ENCODE data around the gene RFX8.

GRCh38 chr2:101480764-101481163, 5.9 kb upstream of the RFX8 start:
- no peak for TF ChIP-seq CHD2 (IDR thresholded peaks at IDR 0.05; ENCODE audit: low read length, partially characterized antibody)
- no peak for TF ChIP-seq CTCF (IDR thresholded peaks at IDR 0.05)
- no peak for TF ChIP-seq TCF12 (IDR thresholded peaks at IDR 0.05)
- no peak for TF ChIP-seq MAX (IDR thresholded peaks at IDR 0.05; ENCODE audit: low read depth)
- TF ChIP-seq REST (IDR thresholded peaks at IDR 0.05; ENCODE audit: low read depth, low read length): no peak
- TF ChIP-seq RFX5 (IDR thresholded peaks at IDR 0.05; ENCODE audit: low read length): no peak
- TF ChIP-seq POLR2AphosphoS5 (IDR thresholded peaks at IDR 0.05; ENCODE audit: low read depth, low read length): no peak
- TF ChIP-seq GABPA (IDR thresholded peaks at IDR 0.05; ENCODE audit: low read depth): no peak
- TF ChIP-seq ZBTB33 (IDR thresholded peaks at IDR 0.05; ENCODE audit: borderline replicate concordance, low read depth): no peak
- TF ChIP-seq NFIC (IDR thresholded peaks at IDR 0.05; ENCODE audit: borderline replicate concordance): no peak
- TF ChIP-seq EP300 (IDR thresholded peaks at IDR 0.05; ENCODE audit: borderline replicate concordance in 1 of 2, low read depth in 1 of 2, low read length in 1 of 2): no peak
- no peak for TF ChIP-seq GATA2 (CRISPR knock-in tag; IDR thresholded peaks at IDR 0.05)

All from SK-N-SH (cell line).